Activated CD8-positive, alpha-beta memory T cell treated with anti-CD3 and anti-CD28 coated beads for 1 hour (primary cell): ENCODE data around the gene DMTF1.
"Not testable (repeated sequence)": the region's sequence is repeated elsewhere in the genome, so short reads cannot be mapped to it uniquely, and the experiment has no call there.

Experiments
- DNase-seq, 2 donors: peaks; one replicate each; pipeline ENCODE4 v3.0.0-alpha.2; 2020; ENCODE audit warnings: low read depth in 1 of 2; ENCODE audit errors: extremely low read depth in 1 of 2

DMTF1 gene

GRCh38 chr7:87220026-87220733 lies 67.9 kb downstream of the DMTF1 start:
- peak in 1 of 2 donors; percentile 67 for DNase-seq

GRCh38 chr7:87220734-87221215 lies 68.5 kb downstream of the DMTF1 start:
- DNase-seq: no peak

DNA sequence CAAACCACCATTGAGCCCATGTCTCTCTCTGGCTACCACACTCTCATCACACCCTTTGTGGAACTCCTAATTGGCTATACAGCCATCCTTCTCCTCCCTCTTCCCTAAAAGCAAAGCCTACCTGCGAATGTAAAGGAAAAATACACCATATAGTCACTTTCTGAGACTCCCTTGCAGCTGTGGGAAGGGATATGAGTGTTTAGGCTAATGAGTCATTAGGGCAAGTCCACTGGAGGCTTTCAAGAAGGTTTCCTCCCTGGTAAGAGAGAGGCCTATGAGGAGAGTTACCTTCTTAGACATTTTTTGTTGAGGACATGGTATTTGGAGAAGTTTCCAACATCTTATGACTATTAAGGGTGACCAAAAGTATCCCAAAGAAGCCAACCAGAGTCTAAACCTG lies 71.4 kb downstream of the DMTF1 start:
- no peak for DNase-seq

- no peak for DNase-seq
These were observed 73.4 kb downstream of the DMTF1 start for GRCh38 chr7:87225696-87226095.

- no peak for DNase-seq
These were observed 74.2 kb downstream of the DMTF1 start for GRCh38 chr7:87226495-87226894.

- DNase-seq: no peak
These were observed 79.0 kb downstream of the DMTF1 start for GRCh38 chr7:87231258-87231657.

DNA sequence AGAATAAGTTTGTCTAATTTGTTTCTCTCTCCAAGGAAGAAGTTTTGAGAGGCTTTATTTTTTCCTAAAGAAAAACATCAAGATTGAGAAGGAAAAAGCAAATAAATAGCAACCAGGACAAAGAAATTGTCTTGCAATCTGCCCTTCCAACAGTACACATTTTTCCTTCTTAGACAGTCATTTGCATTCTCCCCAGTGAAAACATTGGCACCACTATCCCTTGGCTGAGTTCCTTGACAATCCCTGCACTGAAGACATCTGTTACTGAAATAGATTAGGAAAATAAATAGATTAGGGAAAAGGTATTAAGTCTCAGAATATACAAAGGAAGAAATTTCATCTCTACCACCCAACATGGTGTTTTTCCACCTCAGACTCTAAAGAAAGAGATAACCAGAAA lies 79.5 kb downstream of the DMTF1 start:
- DNase-seq: no peak

DNA sequence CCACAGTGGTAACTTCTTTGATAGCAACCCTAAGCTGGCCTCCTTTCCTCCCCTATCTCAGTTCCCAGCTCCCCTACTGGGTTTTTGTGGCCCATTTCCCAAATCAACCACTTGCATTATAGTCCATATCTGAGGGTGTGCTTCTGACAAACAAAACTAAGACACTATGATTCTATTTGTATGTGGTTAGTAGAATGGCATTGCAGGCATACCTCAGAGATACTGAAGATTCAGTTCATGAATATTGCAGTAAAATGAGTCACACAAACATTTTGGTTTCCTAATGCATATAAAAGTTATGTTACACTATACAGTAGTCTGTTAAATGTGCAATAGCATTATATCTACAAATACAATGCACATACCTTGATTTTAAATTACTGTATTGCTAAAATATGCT lies 82.7 kb downstream of the DMTF1 start:
- DNase-seq: no peak

GRCh38 chr7:87238464-87239051 lies 86.3 kb downstream of the DMTF1 start:
- not testable (repeated sequence) for DNase-seq

GRCh38 chr7:87245671-87246070 lies 93.4 kb downstream of the DMTF1 start:
- not testable (repeated sequence) for DNase-seq
